HG03575 (cell line): ENCODE results near the gene MED13.

Source experiments
- ATAC-seq: cut with Tn5 transposase; IDR thresholded peaks from one replicate; pipeline ENCODE4 v1.9.1; 2021; ENCODE audit not compliant: unreplicated experiment, insufficient number of reproducible peaks, low FRiP score; ENCODE audit errors: extremely low read depth

Gene MED13

DNA sequence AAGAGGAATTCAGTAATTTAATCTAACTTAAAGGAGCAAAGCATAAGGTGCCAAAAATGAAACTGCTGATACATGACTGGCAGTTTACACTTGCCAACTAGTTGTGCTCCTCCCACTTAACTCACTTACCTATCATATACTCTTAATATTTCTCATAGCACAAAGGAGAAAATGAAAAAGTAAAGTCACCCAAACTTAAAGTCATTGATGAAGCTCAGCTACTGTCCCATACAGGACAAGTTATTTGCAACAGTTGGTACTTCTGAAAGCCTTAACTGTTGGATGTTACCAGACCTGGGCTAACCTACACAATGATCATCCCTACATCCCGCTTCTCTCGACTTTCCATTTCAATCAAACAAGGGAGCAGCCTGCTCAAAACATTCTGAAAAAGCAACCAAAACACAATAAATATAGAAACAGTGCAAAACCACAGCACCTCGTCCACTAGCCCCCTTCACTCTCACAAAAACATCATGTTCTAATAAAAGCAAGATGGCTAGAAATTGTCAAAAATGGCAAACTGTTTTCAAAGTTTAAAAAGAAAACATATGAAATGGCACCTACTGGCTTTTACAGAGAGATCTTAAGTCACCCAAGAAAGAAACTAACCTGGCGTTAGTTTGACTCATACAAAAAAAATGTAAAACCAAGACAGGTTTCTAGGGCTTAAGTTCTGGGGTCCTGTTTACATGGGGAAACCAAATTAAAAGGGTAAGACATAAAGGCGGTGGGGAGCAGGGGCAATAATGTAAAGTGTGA, 868 bp downstream of the MED13 start:
- ATAC-seq, result no peak

DNA sequence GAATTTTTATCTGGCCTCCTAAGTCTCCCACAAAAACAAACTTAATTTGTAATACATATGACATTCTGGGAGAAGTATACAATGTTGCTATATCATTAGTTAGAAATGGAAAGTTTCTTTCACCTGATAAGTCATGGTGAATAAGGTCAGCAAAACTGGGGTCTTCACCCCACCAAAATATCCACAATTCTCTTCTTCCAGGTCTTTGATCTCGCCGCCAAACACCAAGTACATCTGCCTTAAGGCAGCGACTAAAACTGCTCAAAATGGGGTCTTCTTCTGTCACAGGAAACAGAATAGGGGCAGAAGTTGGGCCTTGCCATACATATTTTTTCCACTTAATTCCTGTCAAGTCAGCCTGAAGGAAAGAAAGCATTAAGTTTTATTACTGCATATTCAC, 2.1 kb downstream of the MED13 start:
- ATAC-seq, result no peak

DNA sequence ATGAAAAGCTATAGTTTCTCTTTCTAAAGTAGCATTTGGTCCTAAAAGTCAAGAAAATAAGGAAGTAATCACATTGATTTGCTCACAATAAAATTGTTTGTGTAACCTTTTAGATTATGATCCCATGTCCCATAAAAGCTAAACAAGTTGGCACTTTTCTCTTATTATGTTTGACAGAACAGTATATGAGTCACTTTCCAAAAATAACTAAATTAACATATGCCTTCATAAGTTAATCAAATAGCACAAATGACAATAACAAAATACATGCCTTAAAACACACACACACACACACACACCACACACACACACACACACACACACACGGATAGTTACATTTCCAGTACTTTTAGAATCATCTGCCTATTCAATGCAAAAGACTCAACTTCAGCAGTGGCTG, 2.8 kb downstream of the MED13 start:
- ATAC-seq, result no peak

DNA sequence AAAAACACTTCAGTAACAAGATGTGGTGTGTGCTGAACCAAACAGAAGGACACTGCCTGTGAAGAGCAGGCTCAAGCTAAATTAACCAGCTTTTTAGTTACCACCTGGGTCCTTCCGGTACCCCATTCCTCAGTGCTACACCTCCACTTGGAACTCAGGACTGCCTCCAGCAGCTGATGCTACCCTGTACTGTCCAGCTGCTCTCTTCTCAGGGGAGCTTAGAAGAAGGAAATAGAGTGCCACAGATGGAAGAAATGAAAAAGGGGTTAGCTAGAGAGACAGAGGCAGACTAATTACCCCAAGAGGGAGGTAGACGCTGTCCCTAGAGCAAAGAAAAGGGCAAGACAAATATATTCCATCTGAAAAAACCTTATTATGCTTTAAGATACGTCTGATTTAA, 5.7 kb downstream of the MED13 start:
- ATAC-seq, result no peak

DNA sequence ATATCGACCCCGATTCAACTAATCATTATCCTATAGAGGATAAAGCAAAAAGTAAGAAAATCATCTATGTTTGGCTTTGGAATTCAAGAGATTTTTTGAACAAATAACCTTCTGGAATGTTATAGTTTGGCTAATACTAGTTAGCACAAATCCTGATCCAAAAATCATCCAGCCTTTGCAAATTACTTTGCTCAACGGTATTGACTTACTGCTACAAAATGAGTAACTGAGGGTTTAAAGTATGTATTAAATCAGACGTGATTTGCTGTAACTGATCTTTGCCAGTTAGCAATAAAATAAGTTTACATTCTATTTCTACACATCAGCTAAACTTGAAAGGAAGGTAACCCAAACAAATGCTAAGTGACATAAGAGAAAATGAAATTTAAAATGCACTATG, 6.5 kb downstream of the MED13 start:
- ATAC-seq, result no peak

DNA sequence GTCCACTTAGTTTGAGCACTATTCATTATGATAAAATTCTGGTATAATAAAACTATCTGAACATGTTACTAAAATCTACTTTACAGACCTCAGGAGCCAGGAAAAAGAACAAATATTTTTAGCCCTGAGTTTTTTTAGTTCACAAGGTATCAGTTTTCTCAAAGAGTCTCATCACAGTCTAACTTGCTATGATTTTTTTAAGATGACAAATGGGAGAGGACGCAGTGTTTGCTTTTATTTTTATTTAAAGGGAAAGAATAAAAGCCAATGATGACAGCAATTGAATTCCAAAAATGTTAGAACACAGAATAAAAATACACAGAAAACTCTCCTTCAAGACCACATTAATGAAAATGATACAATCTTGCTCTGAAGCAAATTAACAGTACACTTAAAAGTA, 7.4 kb downstream of the MED13 start:
- no peak for ATAC-seq

DNA sequence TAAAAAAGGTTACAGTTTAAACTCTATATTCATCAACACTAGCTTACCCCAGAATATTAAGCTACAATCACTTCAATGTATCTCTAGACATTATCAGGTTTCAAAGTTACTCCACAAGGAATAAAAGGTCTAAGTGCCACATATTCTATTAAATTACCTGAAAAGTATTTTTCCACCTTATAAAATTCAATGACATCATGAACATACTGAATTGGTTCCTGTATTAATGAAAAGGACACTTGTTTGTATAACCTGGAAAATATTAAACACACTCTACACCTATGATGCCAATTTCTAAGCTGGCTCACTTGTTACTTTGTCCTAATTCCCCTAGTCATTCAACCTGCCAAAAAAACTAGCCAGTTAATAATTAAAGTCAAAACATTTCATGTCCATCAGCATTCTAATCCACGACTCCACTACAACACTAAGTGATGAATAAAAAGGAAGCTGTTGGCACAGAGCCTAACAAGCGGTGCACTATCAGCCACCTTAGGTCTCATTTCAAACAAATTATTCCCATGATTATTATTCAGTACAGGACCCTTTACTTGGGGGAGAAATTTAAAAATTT, 12.2 kb downstream of the MED13 start:
- ATAC-seq, result no peak

DNA sequence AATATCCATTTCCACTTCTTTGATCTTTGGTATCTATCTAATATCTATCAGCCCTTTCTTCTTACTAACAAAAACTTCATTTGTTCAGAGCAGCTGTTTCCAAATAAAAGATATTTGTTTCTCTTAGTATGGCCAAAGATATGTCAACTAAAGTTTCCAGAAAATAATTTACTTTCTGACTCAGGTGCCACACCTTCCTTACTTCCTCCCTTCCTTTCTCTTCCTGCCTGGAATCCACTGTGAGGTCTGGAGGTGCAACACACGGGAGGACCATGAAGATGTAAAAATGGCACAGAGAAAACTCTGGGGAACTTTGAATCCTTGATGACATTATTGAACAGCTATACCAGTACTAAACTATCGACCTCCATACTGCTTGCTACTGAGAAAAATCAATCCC, 14.0 kb downstream of the MED13 start:
- ATAC-seq, result no peak

DNA sequence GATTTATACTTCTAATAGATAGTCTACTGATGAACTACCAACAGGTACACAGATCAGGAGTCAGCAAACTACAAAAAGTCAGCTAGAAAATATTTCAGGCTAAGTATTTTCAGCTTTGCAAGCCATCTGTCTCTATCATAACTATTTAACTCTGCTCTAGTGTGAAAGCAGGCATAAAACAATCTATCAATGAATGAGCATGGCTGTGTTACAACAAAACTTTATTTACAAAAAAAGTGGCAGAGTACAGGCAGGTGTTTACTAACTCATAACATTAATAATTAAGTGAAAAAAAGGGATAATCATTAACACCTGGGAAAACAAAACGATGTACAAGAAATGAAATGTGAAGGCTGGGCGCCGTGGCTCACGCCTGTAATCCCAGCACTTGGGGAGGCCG, 15.8 kb downstream of the MED13 start:
- ATAC-seq, result no peak

DNA sequence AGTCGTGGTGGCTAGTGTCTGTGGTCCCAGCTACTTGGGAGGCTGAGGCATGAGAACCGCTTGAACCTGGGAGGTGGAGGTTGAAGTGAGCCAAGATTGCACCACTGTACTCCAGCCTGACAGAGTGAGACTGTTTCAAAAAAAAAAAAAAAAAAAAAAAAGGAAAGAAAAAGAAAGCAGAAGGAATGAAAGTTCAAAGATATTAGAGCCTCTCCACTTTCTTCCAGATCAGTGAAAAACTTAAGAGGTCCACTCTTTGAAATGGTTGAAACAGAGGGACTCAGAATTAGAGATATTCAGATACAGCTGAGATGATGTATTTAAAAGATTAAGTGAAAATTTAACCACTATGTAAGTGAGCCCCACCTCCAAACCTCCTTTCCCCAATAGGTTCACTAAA, 16.8 kb downstream of the MED13 start:
- ATAC-seq, result no peak

DNA sequence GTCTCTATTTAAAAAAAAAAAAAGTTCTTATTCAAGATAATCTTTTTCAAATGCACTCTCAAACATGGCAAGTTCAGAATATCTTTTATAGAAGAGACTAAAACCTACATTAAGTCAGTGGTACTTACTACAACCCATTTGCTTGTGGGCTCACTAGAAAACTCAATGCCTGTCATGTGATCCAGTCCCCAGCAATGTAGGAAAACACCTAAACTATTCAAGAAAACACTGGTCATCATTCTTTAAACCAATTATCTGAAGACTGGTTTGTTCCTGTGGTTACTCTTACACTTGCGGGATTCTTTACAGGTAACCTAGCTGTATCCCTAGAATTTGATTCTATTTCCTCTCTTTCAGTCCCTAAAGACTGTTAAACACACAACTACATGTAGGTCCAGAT, 19.6 kb downstream of the MED13 start:
- ATAC-seq, result no peak

DNA sequence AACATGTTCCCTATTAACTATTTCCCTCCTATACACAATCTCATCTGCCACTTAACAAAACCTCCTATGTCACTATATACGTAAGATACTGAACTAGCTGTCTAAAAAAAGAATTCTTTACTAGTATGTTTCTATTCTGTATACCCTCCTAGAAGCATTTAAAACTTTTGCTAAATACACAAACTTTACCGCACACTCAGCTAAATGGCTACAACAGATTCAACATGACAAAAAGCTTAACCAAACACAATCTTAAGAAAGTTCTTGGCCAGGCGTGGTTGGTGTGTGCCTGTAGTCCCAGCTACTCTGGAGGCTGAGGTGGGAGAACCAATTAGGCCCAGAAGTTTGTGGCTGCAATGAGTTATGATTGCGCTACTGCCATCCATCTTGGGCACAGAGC, 20.0 kb downstream of the MED13 start:
- no peak for ATAC-seq

DNA sequence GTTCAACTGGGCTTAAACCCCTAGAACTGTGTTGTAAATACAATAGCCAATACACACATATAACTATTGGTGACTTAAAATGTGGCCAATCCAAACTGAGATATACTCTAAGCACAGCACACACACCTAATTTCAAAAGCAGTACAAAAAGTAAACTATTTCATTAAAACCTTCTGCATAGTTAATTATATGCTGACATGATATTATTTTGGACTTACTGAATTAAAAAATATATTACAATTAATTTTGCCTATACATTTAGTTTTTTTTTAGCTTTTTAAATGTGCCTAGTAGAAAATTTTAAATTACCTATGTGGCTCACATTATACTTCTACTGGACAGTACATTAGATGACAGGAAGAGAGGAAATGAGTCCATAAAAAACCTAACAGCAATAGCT, 21.5 kb downstream of the MED13 start:
- no peak for ATAC-seq

DNA sequence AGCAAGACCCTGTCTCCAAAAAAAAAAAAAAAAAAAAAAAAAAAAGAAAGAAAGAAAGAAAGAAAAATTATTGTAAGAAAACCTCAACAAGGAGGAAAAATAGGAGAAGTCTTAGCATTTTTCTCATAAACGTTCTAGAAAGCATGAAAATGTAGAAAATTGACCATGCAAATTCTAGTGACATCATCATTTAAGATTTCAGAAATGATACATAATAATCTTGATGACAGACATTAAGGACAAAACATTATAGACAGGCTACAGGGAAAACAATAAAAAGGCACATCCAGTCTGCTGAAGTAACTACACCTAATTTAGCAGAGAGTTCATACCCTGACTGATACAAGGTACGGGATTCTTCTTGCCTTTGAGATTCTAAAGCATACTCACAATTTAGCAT, 21.9 kb downstream of the MED13 start:
- ATAC-seq, result no peak

DNA sequence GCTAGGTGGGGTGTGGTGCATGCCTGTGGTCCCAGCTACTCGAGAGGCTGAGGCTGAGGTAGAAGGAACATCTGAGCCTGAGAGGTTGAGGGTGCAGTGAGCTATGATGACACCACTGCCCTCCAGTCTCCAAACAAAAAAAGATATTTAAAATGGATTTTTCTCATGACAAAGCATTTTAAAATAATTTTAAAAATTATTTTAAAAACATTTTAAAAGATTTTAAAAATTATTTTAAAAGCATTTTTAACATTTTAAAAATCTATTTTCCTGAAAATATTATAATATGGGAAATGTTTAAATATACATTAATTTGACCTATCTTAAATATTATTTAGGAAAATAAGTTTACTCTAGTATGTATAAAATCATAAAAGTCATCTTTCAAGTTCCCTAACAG, 26.8 kb downstream of the MED13 start:
- ATAC-seq, result no peak

DNA sequence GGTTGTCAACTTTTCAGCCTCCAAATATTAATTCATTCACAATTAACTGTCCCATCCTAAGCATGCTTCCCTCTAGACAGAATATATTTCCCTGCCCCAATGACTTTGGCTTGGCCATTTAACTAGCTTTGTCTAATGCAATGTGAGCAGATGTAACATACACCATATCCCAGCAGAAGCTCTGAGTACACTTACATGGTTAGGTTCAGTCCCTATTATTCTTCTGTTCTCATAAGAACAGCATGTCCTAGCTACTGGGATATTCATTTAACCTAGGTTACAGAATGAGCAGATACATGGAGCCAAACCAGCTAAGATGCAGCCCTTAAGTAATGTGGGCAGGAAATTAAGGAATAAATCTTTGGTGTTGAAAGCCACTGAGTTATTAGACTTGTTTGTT, 31.8 kb downstream of the MED13 start:
- no peak for ATAC-seq

DNA sequence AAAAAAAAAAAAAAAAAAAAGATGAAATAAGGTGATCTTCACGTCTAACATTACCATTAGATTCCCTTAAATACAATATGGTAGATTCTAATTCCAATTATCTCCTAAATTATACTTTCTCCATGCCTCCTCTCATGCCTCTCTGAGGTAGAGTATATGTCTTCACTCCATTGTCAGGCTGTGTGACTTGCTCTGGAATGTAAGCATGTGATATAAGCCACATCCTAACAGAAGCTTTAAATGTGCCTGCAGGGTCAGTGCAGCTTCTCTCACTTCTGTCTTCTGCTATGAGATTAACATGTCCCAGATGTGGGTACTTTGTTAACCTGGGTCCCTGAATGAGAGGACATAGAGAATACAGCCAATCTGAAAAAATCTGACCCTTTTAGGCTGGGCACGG, 32.6 kb downstream of the MED13 start:
- no peak for ATAC-seq

DNA sequence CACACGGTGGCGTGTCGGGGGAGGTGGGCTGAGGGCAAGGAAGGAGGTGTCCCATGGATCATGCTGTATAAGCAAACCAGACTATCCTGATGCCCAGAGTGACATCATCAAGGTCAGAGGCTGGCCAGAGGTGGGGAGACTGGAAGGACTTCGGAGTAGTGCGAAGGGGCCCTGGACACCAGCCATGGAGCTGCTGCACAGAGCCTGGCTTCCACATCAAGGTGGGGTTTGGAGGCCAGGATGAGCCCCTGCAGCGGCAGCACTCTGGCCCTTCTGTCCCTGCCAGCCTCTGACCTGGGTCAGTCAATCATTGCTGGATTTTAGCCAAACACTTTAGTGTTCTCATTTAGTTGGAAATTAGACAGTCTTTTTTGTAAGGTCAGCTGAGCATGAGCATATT, 34.8 kb downstream of the MED13 start:
- no peak for ATAC-seq

DNA sequence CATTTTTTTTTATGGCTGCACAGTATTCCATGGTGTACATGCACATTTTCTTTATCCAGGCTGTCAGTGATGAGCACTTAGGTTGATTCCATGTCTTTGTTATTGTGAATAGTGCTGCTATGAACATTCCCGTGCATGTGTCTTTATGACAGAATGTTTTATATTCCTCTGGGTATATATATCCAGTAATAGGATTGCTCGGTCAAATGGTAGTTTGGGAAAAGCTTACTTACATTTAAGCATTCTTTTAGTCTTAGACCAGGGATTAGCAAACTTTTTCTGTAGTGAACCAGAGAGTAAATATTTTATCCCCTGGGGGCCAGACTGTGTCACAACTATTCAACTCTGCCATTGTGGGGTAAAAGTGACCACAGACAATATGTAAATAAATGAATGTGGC, 40.2 kb downstream of the MED13 start:
- ATAC-seq, result no peak

DNA sequence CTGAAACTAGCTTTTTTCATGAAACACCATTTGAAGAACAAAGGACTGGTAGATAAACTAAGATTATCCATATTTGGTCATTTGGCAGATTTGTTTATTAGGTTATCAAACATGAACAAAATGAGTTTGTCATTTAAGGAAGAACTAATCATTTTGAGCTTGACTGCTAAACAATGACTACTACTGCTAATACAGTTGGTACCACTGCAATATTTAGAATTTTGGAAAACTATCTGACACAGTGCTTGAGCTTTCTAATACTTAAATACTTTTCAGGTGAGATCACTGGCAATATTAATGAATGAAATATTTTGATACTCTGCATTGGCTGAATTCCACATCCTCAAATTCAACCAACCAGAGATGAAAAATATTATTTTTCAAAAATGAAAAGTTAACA, 47.2 kb downstream of the MED13 start:
- no peak for ATAC-seq

DNA sequence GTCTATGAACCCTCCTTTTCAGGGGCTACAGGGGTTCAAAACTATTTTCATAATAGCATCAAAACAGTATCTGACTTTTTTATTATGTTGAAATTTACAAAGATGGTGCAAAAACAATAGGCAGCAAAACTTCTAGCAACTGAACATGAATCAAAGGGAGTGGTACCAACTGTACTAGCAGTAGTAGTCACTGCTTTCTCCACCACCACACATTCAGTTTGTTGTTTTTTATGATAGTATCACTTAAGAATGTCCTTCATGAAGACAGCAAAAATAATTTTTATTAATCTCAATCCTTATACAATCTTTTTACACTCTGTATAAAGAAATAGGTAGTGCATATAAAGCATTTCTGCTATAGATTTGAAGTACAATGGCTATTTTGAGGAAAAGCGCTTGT, 47.6 kb downstream of the MED13 start:
- no peak for ATAC-seq
